Gastrocnemius medialis (tissue), 4 donors: ENCODE data around the gene ATG9B.

ENCODE experiments used
- CTCF ChIP-seq, 5 experiments: fragments of 450-650 bp in 3 of 5; fragments of 200-600 bp in 2 of 5; sonication (generic) in 2 of 5; IDR thresholded peaks in 4 of 5; conservative IDR thresholded peaks in 1 of 5; 1 replicate in 4 of 5; 2 replicates in 1 of 5; pipeline ENCODE4 v1.5.1; 2016 to 2019; ENCODE audit warnings: antibody characterized with exemption in 5 of 5, mild to moderate bottlenecking in 3 of 5, moderate library complexity in 3 of 5
- POLR2A ChIP-seq, 2 donors: fragments of 450-650 bp; IDR thresholded peaks; one replicate each; pipeline ENCODE4 v1.6.1; 2017; ENCODE audit warnings: antibody characterized with exemption in 2 of 2, mild to moderate bottlenecking in 2 of 2, moderate library complexity in 2 of 2

- no peak for TF ChIP-seq POLR2A (IDR thresholded peaks at IDR 0.05)
- TF ChIP-seq CTCF (IDR thresholded peaks at IDR 0.05 in 4 of 5, conservative IDR thresholded peaks at IDR 0.05 in 1 of 5): no peak
Observed at GRCh38 chr7:150970424-150970823, 53.9 kb downstream of the ATG9B start.
